Prostate gland (tissue), 1 donor: Measurements from ENCODE around the gene PVALB.

ENCODE experiments used
- POLR2A ChIP-seq: fragments of 450-650 bp; IDR thresholded peaks from one replicate; pipeline ENCODE4 v1.6.1; 2016; ENCODE audit warnings: antibody characterized with exemption, mild to moderate bottlenecking
- POLR2AphosphoS5 ChIP-seq: sonication (generic); formaldehyde crosslinking; IDR thresholded peaks from one replicate; pipeline ENCODE4 v1.6.1; 2017; ENCODE audit warnings: antibody characterized with exemption

- TF ChIP-seq POLR2A: no peak
- TF ChIP-seq POLR2AphosphoS5: no peak
Observed at GRCh38 chr22:36850056-36850455, 33.2 kb upstream of the PVALB start.
